Pancreas (tissue), 10 donors: ENCODE measurements around the gene SAMD5. TPM values are rescaled to one million over a fixed set of nuclear protein-coding genes. Genes with fewer than 3 reads are reported as not detected.
A peak's percentile ranks its signal among the peaks of the same experiment; 100 is the strongest.

Experiments used
- ATAC-seq, 4 donors: fragments of 200-7000 bp; cut with Tn5 transposase; one replicate each; pipeline versions ENCODE4 v1.8.0 to v1.9.1; 2020; ENCODE audit warnings: mild to moderate bottlenecking in 4 of 4, moderate library complexity in 4 of 4
- DNase-seq, 6 donors: peaks; one replicate each; pipeline ENCODE4 v3.0.0-alpha.2; 2020
- FAIRE-seq: peaks from 2 replicates; lab custom pipeline; 2012; peaks lifted over from hg19 to GRCh38; lab: Jason Lieb, UNC
- H3K27ac ChIP-seq, 4 donors: fragments of 200-600 bp; sonication (generic); 1 replicate in 3 of 4; 2 replicates in 1 of 4; pipeline versions ENCODE4 v1.5.0 to v1.8.0; 2020
- H3K27me3 ChIP-seq, 4 donors: fragments of 200-600 bp; one replicate each; pipeline ENCODE4 v1.8.0; 2021
- H3K36me3 ChIP-seq, 3 donors: fragments of 200-600 bp; sonication (generic) in 1 of 3; one replicate each; pipeline versions ENCODE4 v1.5.0 to v1.8.0; 2020 to 2021
- H3K4me1 ChIP-seq, 3 donors: fragments of 200-600 bp; one replicate each; pipeline ENCODE4 v1.8.0; 2021
- H3K4me3 ChIP-seq, 4 donors: fragments of 200-600 bp; sonication (generic) in 2 of 4; one replicate each; pipeline versions ENCODE4 v1.5.0 to v1.8.0; 2020 to 2021
- H3K9me3 ChIP-seq, 4 donors: fragments of 200-600 bp; one replicate each; pipeline ENCODE4 v1.8.0; 2021
- WGBS, 2 donors: extraction: QIAGEN DNeasy Blood & Tissue Kit; methylation state at CpG; one replicate each; pipeline ENCODE4 v1.1.7; 2013; 5-methylcytosine and 5-hydroxymethylcytosine counted together
- intact Hi-C, 3 donors: fragments of 100-400 bp; cut with DNase I; formaldehyde crosslinking; loops; one replicate each; pipeline versions ENCODE4 v1.11.1 to v1.14.2; 2022
- polyA plus RNA-seq, 2 donors: library from polyadenylated mRNA; stranded (reverse); fragments of 200-250 nt; gene quantifications; one replicate each; pipeline ENCODE4 v1.2.3, GENCODE V29; 2013
- total RNA-seq, 6 donors: library from RNA; stranded (reverse); fragmentation: NEBNext Ultra II Directional in 4 of 6; extraction: Animal tissue kit (Norgen Biotek cat#: 25700) in 4 of 6; gene quantifications; one replicate each; pipeline versions ENCODE4 v1.2.1 to v1.2.4, GENCODE V29; 2021 to 2023
- TF ChIP-seq, protein P1 (sequence below), 4 donors: fragments of 200-600 bp; sonication (generic) in 3 of 4; IDR thresholded peaks; one replicate each; pipeline versions ENCODE4 v1.5.0 to v1.8.0; 2021; ENCODE audit warnings: antibody characterized with exemption in 4 of 4
- donor health status: healthy with polysubstance abuse.
- donor health status: DM: no; HTN: no; CAD: no; lungs with moderate emphysema.
- donor health status: DM: no; HTN: no; CAD: no.
- donor health status: control.
- donor health status: control.
- donor health status: Bipolar disorder and iron deficiency.
- donor health status: DM: yes; HTN: yes; CAD: no.
- donor health status: DM: no; HTN: no; CAD: no.
- donor health status: DM: no; HTN: no; CAD: no.
- donor health status: DM: yes; HTN: yes; CAD: no.

The SAMD5 gene
- total and polyA plus RNA-seq, 8 donors = 0.54 to 3.8 (median 0.97) TPM

DNA sequence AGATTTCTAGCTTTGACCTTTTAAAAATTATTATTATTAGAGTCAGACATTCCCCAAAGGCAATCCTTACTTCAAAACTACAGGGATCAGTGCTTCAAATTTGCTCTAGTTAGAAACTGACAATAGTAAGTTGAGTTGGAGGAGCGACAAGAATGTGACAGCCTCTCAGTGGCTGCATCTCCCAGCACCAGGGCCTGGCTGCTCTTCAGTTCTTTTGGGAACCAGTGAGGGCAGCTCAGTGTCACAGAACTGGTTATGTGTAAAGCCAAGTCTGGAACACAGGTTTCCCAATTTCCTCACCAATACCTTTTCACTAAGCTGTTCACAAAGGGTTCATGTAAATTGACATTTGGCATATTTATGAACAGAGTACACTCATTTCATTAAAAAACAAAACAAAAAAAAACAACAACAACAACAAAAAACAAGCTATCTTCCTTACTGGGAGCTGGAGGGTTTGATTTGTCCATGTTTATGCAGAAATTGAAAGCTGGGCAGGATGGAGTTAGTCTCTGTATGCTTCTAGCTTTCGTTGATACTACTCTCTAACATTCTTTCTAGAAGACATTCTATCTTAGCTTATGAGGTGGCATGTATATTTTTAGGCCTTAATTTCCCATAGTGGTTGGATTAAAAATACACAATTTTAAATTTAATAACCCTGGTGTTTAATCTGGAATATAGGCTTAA, 95.0 kb downstream of the SAMD5 start:
- intact Hi-C loops = no loop called here
- H3K4me1 ChIP-seq = no peaks in the 10 kb centered on the region
- H3K27me3 ChIP-seq = no peaks in the 10 kb centered on the region
- TF ChIP-seq, protein P1, sequence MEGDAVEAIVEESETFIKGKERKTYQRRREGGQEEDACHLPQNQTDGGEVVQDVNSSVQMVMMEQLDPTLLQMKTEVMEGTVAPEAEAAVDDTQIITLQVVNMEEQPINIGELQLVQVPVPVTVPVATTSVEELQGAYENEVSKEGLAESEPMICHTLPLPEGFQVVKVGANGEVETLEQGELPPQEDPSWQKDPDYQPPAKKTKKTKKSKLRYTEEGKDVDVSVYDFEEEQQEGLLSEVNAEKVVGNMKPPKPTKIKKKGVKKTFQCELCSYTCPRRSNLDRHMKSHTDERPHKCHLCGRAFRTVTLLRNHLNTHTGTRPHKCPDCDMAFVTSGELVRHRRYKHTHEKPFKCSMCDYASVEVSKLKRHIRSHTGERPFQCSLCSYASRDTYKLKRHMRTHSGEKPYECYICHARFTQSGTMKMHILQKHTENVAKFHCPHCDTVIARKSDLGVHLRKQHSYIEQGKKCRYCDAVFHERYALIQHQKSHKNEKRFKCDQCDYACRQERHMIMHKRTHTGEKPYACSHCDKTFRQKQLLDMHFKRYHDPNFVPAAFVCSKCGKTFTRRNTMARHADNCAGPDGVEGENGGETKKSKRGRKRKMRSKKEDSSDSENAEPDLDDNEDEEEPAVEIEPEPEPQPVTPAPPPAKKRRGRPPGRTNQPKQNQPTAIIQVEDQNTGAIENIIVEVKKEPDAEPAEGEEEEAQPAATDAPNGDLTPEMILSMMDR (IDR thresholded peaks at IDR 0.05) = no peak
- no peak for ATAC-seq
- no peak for FAIRE-seq
- H3K9me3 ChIP-seq = no peaks in the 10 kb centered on the region
- no peak overlapping the region for H3K4me3 ChIP-seq
- no peak for DNase-seq
- H3K27ac ChIP-seq = no peak overlapping the region
- H3K36me3 ChIP-seq = no peaks in the 10 kb centered on the region
- 82 to 92% methylated on average over 2 of the region's 2 CpGs for WGBS, 2 donors

- TF ChIP-seq, protein P1 (IDR thresholded peaks at IDR 0.05) = no peak
- no peaks in the 10 kb centered on the region for H3K36me3 ChIP-seq
- FAIRE-seq (no peak), ATAC-seq (no peak), DNase-seq (no peak)
- H3K27me3 ChIP-seq = no peaks in the 10 kb centered on the region
- no peak overlapping the region for H3K4me3 ChIP-seq
- no peak overlapping the region for H3K27ac ChIP-seq
- 68 to 77% methylated on average over 4 of the region's 4 CpGs for WGBS, 2 donors
- no peaks in the 10 kb centered on the region for H3K9me3 ChIP-seq
- no peaks in the 10 kb centered on the region for H3K4me1 ChIP-seq
- intact Hi-C loops = no loop called here
These were observed 95.9 kb downstream of the SAMD5 start for GRCh38 chr6:147604373-147604772.

- Histone ChIP-seq H3K27me3 (no peaks in the 10 kb centered on the region), H3K4me3 (no peak overlapping the region), H3K9me3 (no peaks in the 10 kb centered on the region), H3K27ac (no peak overlapping the region), H3K36me3 (no peaks in the 10 kb centered on the region), H3K4me1 (no peaks in the 10 kb centered on the region)
- intact Hi-C loops = no loop called here
- 86 to 94% methylated on average over 5 of the region's 5 CpGs for WGBS, 2 donors
- TF ChIP-seq, protein P1 (IDR thresholded peaks at IDR 0.05) = no peak
- FAIRE-seq (no peak), ATAC-seq (no peak), DNase-seq (no peak)
These were observed 103.5 kb downstream of the SAMD5 start for GRCh38 chr6:147611992-147612391.

- no peaks in the 10 kb centered on the region for H3K36me3 ChIP-seq
- no peak for DNase-seq
- intact Hi-C loops = no loop called here
- no peak overlapping the region for H3K27ac ChIP-seq
- 70 to 78% methylated on average over 4 of the region's 4 CpGs for WGBS, 2 donors
- no peaks in the 10 kb centered on the region for H3K27me3 ChIP-seq
- no peak for ATAC-seq
- H3K4me1 ChIP-seq = no peaks in the 10 kb centered on the region
- no peak overlapping the region for H3K4me3 ChIP-seq
- no peak for FAIRE-seq
- H3K9me3 ChIP-seq = no peaks in the 10 kb centered on the region
- TF ChIP-seq, protein P1 (IDR thresholded peaks at IDR 0.05) = no peak
These were observed 106.0 kb downstream of the SAMD5 start for GRCh38 chr6:147614501-147614900.

- Histone ChIP-seq H3K36me3 (no peaks in the 10 kb centered on the region), H3K27ac (no peak overlapping the region), H3K9me3 (no peaks in the 10 kb centered on the region), H3K27me3 (no peaks in the 10 kb centered on the region), H3K4me3 (no peak overlapping the region), H3K4me1 (no peaks in the 10 kb centered on the region)
- ATAC-seq (no peak), FAIRE-seq (peak; percentile 98), DNase-seq (no peak)
- intact Hi-C loops = no loop called here
- TF ChIP-seq, protein P1 (IDR thresholded peaks at IDR 0.05) = no peak
- 66 to 86% methylated on average over 6 of the region's 6 CpGs for WGBS, 2 donors
These were observed 107.4 kb downstream of the SAMD5 start for GRCh38 chr6:147615659-147616456.
